GM19452 (cell line): ENCODE data around the gene ZNF79.
A peak's percentile ranks its signal among the peaks of the same experiment; 100 is the strongest.

Experiments
- ATAC-seq: cut with Tn5 transposase; IDR thresholded peaks from one replicate; pipeline ENCODE4 v1.9.1; 2021; ENCODE audit not compliant: unreplicated experiment

The ZNF79 gene

GRCh38 chr9:127423476-127423933 is 677 bp upstream of the ZNF79 start:
- ATAC-seq = no peak

GRCh38 chr9:127424676-127424999 is 456 bp downstream of the ZNF79 start:
- peak; percentile 15 for ATAC-seq

- no peak for ATAC-seq
These were observed 2.6 kb downstream of the ZNF79 start for GRCh38 chr9:127426756-127427155.

- ATAC-seq = no peak
These were observed 4.2 kb downstream of the ZNF79 start for GRCh38 chr9:127428348-127428747.

GRCh38 chr9:127430415-127430814 is 6.2 kb downstream of the ZNF79 start:
- no peak for ATAC-seq

GRCh38 chr9:127437497-127438264 is 13.5 kb downstream of the ZNF79 start:
- ATAC-seq = no peak

- no peak for ATAC-seq
These were observed 14.2 kb downstream of the ZNF79 start for GRCh38 chr9:127438394-127438793.

- no peak for ATAC-seq
These were observed 20.2 kb downstream of the ZNF79 start for GRCh38 chr9:127444283-127444920.

GRCh38 chr9:127444921-127445850 is 21.0 kb downstream of the ZNF79 start:
- no peak for ATAC-seq

- ATAC-seq = no peak
These were observed 21.9 kb downstream of the ZNF79 start for GRCh38 chr9:127445851-127446712.

- no peak for ATAC-seq
These were observed 22.7 kb downstream of the ZNF79 start for GRCh38 chr9:127446713-127447415.

- no peak for ATAC-seq
These were observed 23.4 kb downstream of the ZNF79 start for GRCh38 chr9:127447416-127448111.

GRCh38 chr9:127448112-127448805 is 24.1 kb downstream of the ZNF79 start:
- ATAC-seq = no peak

GRCh38 chr9:127449332-127449966 is 25.3 kb downstream of the ZNF79 start:
- ATAC-seq = no peak

- ATAC-seq = no peak
These were observed 26.1 kb downstream of the ZNF79 start for GRCh38 chr9:127450243-127450760.

GRCh38 chr9:127450830-127451607 is 26.8 kb downstream of the ZNF79 start, which contains the start of the genes LRSAM1 and RPL12:
LRSAM1 (plus strand) TSS chr9:127451510; CDS start chr9:127454528, 3,018 bp downstream.
RPL12 (minus strand) TSS chr9:127451406; CDS start chr9:127451317, 89 bp downstream.
- ATAC-seq = peak; percentile 57

- peak; percentile 19 for ATAC-seq
These were observed 27.4 kb downstream of the ZNF79 start for GRCh38 chr9:127451608-127451857.
